Stomach smooth muscle (tissue), 2 donors: Measurements from ENCODE around the gene TOM1L2.
"Not testable (repeated sequence)": the region's sequence is repeated elsewhere in the genome, so short reads cannot be mapped to it uniquely, and the experiment has no call there.

Experiments
- H3K27ac ChIP-seq: one replicate; pipeline ENCODE4 v1.7.0; 2013; ENCODE audit warnings: mild to moderate bottlenecking, low read length, inconsistent platforms
- H3K27me3 ChIP-seq, 2 donors: one replicate each; pipeline ENCODE4 v1.7.0; 2013; ENCODE audit warnings: low read length in 2 of 2; ENCODE audit not compliant: insufficient read depth in 2 of 2, control insufficient read depth in 1 of 2
- H3K36me3 ChIP-seq, 2 donors: one replicate each; pipeline ENCODE4 v1.7.0; 2013; ENCODE audit warnings: low read length in 2 of 2; ENCODE audit not compliant: control insufficient read depth in 2 of 2, insufficient read depth in 2 of 2
- H3K4me1 ChIP-seq: one replicate; pipeline ENCODE4 v1.7.0; 2013; ENCODE audit warnings: low read length; ENCODE audit not compliant: control insufficient read depth, insufficient read depth
- H3K4me3 ChIP-seq, 2 donors: one replicate each; pipeline ENCODE4 v1.7.0; 2013; ENCODE audit warnings: low read length in 2 of 2
- H3K9ac ChIP-seq, 2 donors: one replicate each; pipeline ENCODE4 v1.7.0; 2013; ENCODE audit warnings: low read length in 2 of 2, mild to moderate bottlenecking in 1 of 2
- H3K9me3 ChIP-seq, 2 donors: one replicate each; pipeline ENCODE4 v1.7.0; 2013; ENCODE audit warnings: low read length in 2 of 2; ENCODE audit not compliant: control insufficient read depth in 2 of 2
- donor health status: healthy.
- donor health status: Pancreatic carcinoma.

Gene TOM1L2

GRCh38 chr17:17944743-17945142 lies 27.5 kb downstream of the TOM1L2 start:
- H3K4me3 ChIP-seq: no peak overlapping the region
- no peaks in the 10 kb centered on the region for H3K9me3 ChIP-seq
- H3K9ac ChIP-seq: no peak overlapping the region
- H3K36me3 ChIP-seq: no peaks in the 10 kb centered on the region
- peaks cover 34% of the 10 kb centered on the region for H3K4me1 ChIP-seq
- peak overlapping the region; percentile 31 for H3K27ac ChIP-seq
- no peaks in the 10 kb centered on the region for H3K27me3 ChIP-seq

GRCh38 chr17:17944242-17944641 lies 28.0 kb downstream of the TOM1L2 start:
- Histone ChIP-seq H3K9me3 (no peaks in the 10 kb centered on the region), H3K4me1 (peaks cover 34% of the 10 kb centered on the region), H3K27ac (peak overlapping the region; percentile 31)

GRCh38 chr17:17943281-17943984 lies 28.8 kb downstream of the TOM1L2 start:
- Histone ChIP-seq H3K4me1 (peaks cover 34% of the 10 kb centered on the region), H3K27ac (peak overlapping the region; percentile 31), H3K9ac (no peak overlapping the region), H3K27me3 (no peaks in the 10 kb centered on the region), H3K4me3 (peak overlapping the region in 1 of 2 donors; percentile 15), H3K9me3 (no peaks in the 10 kb centered on the region), H3K36me3 (no peaks in the 10 kb centered on the region)

More at GRCh38 chr17:17944242-17944641, 28.0 kb downstream of the TOM1L2 start:
- H3K27me3 ChIP-seq: no peaks in the 10 kb centered on the region
- no peaks in the 10 kb centered on the region for H3K36me3 ChIP-seq
- no peak overlapping the region for H3K9ac ChIP-seq
- H3K4me3 ChIP-seq: no peak overlapping the region

DNA sequence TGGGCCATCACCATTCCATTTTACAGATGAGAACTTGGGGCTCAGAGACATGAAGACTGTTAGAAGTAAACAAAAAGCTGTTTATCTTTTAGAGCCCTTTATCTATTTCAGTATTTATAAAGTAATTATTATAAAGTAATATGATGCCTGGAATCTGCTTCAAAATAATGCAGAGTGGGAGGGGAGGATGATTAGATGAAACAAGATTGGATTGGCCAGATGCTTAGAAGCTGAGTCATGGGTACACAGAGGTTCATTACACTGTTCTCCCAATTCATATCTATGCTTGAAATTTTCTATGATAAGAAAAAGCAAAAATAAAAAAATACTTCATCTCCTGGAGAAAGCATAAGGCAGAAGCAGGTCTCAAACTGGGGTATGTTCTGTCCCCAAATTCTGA lies 29.4 kb downstream of the TOM1L2 start:
- Histone ChIP-seq H3K9me3 (no peaks in the 10 kb centered on the region), H3K9ac (no peak overlapping the region), H3K4me3 (no peak overlapping the region), H3K36me3 (no peaks in the 10 kb centered on the region), H3K4me1 (peaks cover 38% of the 10 kb centered on the region), H3K27ac (no peak overlapping the region), H3K27me3 (no peaks in the 10 kb centered on the region)

- Histone ChIP-seq H3K4me3 (no peak overlapping the region), H3K9me3 (no peaks in the 10 kb centered on the region), H3K9ac (no peak overlapping the region), H3K27me3 (no peaks in the 10 kb centered on the region), H3K27ac (peak overlapping the region; percentile 41), H3K36me3 (no peaks in the 10 kb centered on the region), H3K4me1 (peaks cover 44% of the 10 kb centered on the region)
These were observed 31.2 kb downstream of the TOM1L2 start for GRCh38 chr17:17941015-17941414.

DNA sequence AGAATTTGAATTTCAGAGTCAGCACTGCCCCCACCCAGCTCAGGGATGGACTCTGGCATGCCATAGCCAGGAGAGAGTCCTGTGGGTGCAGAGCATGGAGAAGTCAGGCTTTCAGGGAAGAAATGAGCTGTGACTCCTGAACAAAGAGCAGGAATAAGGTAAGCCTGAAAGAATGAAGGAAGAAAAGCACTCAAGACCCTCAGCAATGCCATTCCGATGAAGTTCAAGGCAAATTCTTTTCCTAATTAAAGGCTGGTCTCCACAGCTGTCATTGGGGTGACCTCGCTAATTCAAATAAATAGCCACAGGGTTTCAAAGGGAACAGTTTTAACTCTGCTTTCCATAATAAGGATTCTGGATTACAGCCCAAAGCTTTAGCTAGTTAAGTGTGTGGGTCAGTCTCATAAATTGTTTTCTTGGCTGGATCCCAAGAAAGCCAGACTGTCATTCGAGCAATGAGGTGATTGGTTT lies 31.7 kb downstream of the TOM1L2 start:
- Histone ChIP-seq H3K9ac (no peak overlapping the region), H3K27ac (peak overlapping the region; percentile 41), H3K9me3 (no peaks in the 10 kb centered on the region), H3K36me3 (no peaks in the 10 kb centered on the region), H3K27me3 (no peaks in the 10 kb centered on the region), H3K4me1 (peaks cover 49% of the 10 kb centered on the region), H3K4me3 (peak overlapping the region in 1 of 2 donors; percentile 15)

DNA sequence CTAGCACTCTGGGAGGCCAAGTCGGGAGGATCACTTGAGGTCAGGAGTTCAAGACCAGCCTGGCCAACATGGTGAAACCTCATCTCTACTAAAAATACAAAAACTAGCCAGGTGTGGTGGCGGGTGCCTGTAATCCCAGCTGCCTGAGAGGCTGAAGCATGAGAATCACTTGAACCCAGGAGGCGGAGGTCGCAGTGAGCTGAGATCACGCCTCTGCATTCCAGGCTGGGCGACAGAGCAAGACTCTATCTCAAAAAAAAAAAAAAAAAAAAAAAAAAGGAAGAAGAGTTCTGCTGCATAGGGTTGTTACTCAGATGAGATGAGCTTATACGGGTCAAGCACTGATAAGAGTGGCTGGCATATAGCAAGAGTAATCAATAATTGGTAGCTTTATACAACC lies 32.3 kb downstream of the TOM1L2 start:
- H3K27me3 ChIP-seq: not testable (repeated sequence)
- peak overlapping the region; percentile 41 for H3K27ac ChIP-seq

DNA sequence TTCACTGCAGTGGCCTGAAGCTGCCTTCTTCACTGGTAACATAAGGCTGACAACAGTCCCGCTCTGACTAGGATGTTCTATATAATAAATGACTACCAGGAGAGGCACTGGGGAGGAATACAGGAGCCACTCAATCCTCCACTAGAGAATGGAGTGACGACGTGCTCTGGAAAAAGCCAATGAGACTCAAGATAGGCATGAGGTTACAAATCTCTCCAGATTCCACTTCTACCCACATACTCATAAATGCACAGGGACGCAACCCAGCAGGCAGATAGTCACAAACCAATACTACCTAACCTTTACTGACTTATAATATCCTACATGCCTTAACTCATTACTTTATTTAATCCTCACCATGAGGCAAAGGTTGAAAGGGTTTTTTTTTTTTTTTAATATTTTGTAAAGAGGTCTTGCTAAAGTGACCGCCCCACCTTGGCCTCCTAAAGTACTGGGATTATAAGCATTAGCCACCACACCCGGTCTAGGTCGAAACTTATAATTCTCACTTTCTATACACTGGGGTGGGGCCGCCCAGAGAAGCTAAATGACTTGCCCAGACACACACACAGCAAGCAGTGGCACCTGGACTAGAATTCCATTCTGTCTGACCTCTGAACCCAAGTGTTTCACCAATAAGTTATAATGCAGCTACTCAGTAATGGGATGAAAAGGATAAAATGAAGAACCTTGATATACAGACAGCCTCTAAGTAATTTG lies 33.7 kb downstream of the TOM1L2 start:
- H3K36me3 ChIP-seq: no peaks in the 10 kb centered on the region
- no peak overlapping the region for H3K9ac ChIP-seq
- H3K4me1 ChIP-seq: peaks cover 33% of the 10 kb centered on the region
- H3K9me3 ChIP-seq: no peaks in the 10 kb centered on the region
- no peaks in the 10 kb centered on the region for H3K27me3 ChIP-seq
- no peak overlapping the region for H3K4me3 ChIP-seq
- H3K27ac ChIP-seq: no peak overlapping the region

More for the DNA sequence above, 32.3 kb downstream of the TOM1L2 start:
- H3K9me3 ChIP-seq, H3K9ac ChIP-seq, H3K36me3 ChIP-seq, H3K4me3 ChIP-seq: not testable (repeated sequence)
- H3K4me1 ChIP-seq: peaks cover 47% of the 10 kb centered on the region

- H3K27ac ChIP-seq: no peak overlapping the region
- no peaks in the 10 kb centered on the region for H3K27me3 ChIP-seq
- H3K4me3 ChIP-seq: no peak overlapping the region
- H3K36me3 ChIP-seq: no peaks in the 10 kb centered on the region
- no peaks in the 10 kb centered on the region for H3K9me3 ChIP-seq
- no peak overlapping the region for H3K9ac ChIP-seq
- H3K4me1 ChIP-seq: peaks cover 28% of the 10 kb centered on the region
These were observed 34.2 kb downstream of the TOM1L2 start for GRCh38 chr17:17937958-17938357.

GRCh38 chr17:17937201-17937853 lies 34.9 kb downstream of the TOM1L2 start:
- H3K4me1 ChIP-seq: peaks cover 28% of the 10 kb centered on the region
- H3K9me3 ChIP-seq: no peaks in the 10 kb centered on the region
- no peak overlapping the region for H3K4me3 ChIP-seq
- no peaks in the 10 kb centered on the region for H3K36me3 ChIP-seq
- H3K27me3 ChIP-seq: no peaks in the 10 kb centered on the region
- H3K27ac ChIP-seq: no peak overlapping the region
- H3K9ac ChIP-seq: no peak overlapping the region
